Mucosa of rectum (tissue), 2 donors: ENCODE results near the gene EEF1AKMT1.
"Not testable (repeated sequence)": the region's sequence is repeated elsewhere in the genome, so short reads cannot be mapped to it uniquely, and the experiment has no call there.

Experiments
- H3K27ac ChIP-seq, 2 donors: one replicate each; pipeline ENCODE4 v1.7.0; 2013; ENCODE audit warnings: inconsistent platforms in 2 of 2, low read depth in 2 of 2, low read length in 2 of 2
- H3K27me3 ChIP-seq, 2 donors: one replicate each; pipeline ENCODE4 v1.7.0; 2013; ENCODE audit warnings: low read length in 2 of 2; ENCODE audit not compliant: control insufficient read depth in 2 of 2, insufficient read depth in 2 of 2
- H3K36me3 ChIP-seq, 2 donors: one replicate each; pipeline ENCODE4 v1.7.0; 2013; ENCODE audit warnings: low read length in 2 of 2; ENCODE audit not compliant: control insufficient read depth in 2 of 2, insufficient read depth in 2 of 2
- H3K4me1 ChIP-seq, 2 donors: one replicate each; pipeline ENCODE4 v1.7.0; 2013; ENCODE audit warnings: low read length in 2 of 2, mild to moderate bottlenecking in 1 of 2; ENCODE audit not compliant: control insufficient read depth in 2 of 2, insufficient read depth in 2 of 2
- H3K4me3 ChIP-seq, 2 donors: one replicate each; pipeline ENCODE4 v1.7.0; 2013; ENCODE audit warnings: low read length in 2 of 2
- H3K9ac ChIP-seq, 2 donors: one replicate each; pipeline ENCODE4 v1.7.0; 2013; ENCODE audit warnings: low read length in 2 of 2, low read depth in 1 of 2, mild to moderate bottlenecking in 1 of 2
- H3K9me3 ChIP-seq, 2 donors: one replicate each; pipeline ENCODE4 v1.7.0; 2013; ENCODE audit warnings: low read length in 2 of 2; ENCODE audit not compliant: control insufficient read depth in 2 of 2
- donor health status: healthy.
- donor health status: Normal muscosa, but diverticular disease.

Gene EEF1AKMT1

DNA sequence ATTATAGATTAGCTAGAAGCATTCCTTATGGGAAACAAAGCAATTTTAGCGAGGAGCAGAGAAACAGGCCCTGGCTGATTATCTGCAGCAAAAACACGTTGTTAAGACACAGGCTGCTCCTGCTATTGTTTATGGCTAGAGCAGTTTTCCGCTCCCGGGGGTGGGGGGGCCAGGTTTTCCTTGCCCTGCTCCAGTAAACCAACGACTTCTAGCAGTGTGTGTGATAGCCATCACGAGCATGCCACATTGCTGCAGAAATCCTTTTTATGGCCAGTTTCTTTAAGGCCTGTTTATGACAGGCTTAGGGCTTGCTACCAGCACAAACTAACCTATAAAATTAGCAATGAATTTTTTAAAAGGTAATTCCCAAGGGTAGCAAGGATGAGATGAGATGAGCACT is 88.7 kb downstream of the EEF1AKMT1 start:
- H3K27ac ChIP-seq: no peak overlapping the region

DNA sequence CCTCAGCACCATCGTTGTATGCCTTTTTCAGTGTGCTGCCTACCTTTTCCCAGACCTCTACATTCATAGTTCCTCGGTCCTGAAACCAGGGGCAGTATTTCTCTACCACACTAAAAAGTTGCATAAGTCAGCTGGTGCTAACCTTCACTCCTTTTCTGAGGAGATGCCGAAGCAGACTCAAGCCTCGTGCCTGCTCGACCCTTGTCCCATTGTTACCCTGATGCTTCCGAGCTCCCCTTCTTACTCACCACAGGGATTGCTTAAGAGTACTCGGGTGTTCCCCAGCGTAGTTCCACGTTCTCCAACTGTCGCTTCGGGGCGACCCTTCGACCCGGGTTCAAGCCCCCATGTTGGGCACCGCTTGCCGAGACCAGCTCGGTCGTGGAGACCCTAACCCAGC is 89.2 kb downstream of the EEF1AKMT1 start:
- no peaks in the 10 kb centered on the region for H3K36me3 ChIP-seq
- no peaks in the 10 kb centered on the region for H3K27me3 ChIP-seq
- H3K9me3 ChIP-seq: no peaks in the 10 kb centered on the region
- no peak overlapping the region for H3K4me3 ChIP-seq
- H3K9ac ChIP-seq: no peak overlapping the region
- no peaks in the 10 kb centered on the region for H3K4me1 ChIP-seq
- H3K27ac ChIP-seq: no peak overlapping the region

More for the DNA sequence above, 88.7 kb downstream of the EEF1AKMT1 start:
- Histone ChIP-seq H3K9ac (no peak overlapping the region), H3K4me3 (no peak overlapping the region), H3K36me3 (no peaks in the 10 kb centered on the region), H3K4me1 (no peaks in the 10 kb centered on the region), H3K27me3 (no peaks in the 10 kb centered on the region), H3K9me3 (no peaks in the 10 kb centered on the region)

DNA sequence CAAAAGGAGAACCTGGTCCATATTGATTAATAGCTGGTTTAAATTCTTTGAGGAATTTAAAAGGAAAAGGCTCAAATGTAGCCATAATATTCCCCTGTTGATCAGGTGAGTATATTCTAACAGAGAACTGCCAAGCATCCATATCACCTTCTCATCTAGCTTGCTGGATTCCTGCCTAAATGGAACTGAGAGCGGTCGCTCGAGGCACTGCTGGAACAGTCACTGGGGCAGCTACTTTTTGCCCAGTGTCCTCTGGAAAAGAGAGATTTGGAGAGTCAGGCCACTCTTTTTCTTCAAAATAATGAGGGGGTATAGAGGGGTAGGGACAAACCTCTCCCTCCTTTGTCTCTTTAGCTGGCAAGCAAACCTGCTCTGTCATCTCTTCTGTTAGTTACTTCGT is 89.7 kb downstream of the EEF1AKMT1 start:
- H3K27me3 ChIP-seq: no peaks in the 10 kb centered on the region
- no peak overlapping the region for H3K27ac ChIP-seq
- H3K36me3 ChIP-seq: no peaks in the 10 kb centered on the region
- H3K9ac ChIP-seq: no peak overlapping the region
- no peak overlapping the region for H3K4me3 ChIP-seq
- no peaks in the 10 kb centered on the region for H3K9me3 ChIP-seq
- H3K4me1 ChIP-seq: no peaks in the 10 kb centered on the region

DNA sequence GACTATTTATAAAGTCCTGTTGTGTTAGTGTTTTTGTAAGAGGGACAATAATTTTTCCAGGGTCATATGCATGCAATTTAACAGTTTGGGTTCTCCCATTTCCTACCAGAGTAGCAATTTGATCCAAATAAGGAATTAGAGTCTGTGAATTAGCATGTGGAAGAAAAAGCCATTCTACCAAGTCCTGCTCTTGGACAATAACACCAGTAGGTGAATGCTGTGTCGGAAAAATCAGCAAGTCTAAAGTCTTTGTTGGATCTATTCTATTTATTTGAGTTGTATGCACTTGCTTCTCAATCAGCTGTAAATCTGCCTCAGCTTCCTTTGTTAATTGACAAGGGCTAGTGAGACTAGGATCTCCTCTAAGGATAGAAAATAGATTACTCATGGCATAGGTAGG is 91.7 kb downstream of the EEF1AKMT1 start:
- H3K9me3 ChIP-seq: no peaks in the 10 kb centered on the region
- H3K36me3 ChIP-seq: no peaks in the 10 kb centered on the region
- no peaks in the 10 kb centered on the region for H3K4me1 ChIP-seq
- H3K27me3 ChIP-seq: no peaks in the 10 kb centered on the region
- no peak overlapping the region for H3K4me3 ChIP-seq
- H3K27ac ChIP-seq: no peak overlapping the region
- no peak overlapping the region for H3K9ac ChIP-seq

DNA sequence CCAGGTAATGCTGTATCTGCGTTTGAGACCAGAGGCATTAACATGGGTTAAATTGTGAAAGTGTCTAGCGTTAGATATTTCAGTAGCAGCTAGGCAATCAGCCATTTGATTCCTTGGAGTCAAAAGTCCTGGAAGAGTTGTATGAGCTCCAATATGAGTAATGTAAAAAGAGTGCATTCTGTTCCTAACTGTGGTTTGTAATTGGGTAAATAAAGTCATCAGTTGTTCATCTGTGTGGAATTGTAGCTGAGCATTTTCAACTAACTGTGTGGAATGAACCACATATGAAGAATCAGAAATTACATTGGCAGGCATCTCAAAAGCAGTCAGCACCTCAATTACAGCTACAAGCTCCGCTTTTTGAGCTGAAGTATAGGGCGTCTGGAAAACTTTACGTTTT is 92.3 kb downstream of the EEF1AKMT1 start:
- not testable (repeated sequence) for H3K9me3 ChIP-seq, H3K4me3 ChIP-seq, H3K27me3 ChIP-seq, H3K36me3 ChIP-seq, H3K27ac ChIP-seq, H3K9ac ChIP-seq, H3K4me1 ChIP-seq

DNA sequence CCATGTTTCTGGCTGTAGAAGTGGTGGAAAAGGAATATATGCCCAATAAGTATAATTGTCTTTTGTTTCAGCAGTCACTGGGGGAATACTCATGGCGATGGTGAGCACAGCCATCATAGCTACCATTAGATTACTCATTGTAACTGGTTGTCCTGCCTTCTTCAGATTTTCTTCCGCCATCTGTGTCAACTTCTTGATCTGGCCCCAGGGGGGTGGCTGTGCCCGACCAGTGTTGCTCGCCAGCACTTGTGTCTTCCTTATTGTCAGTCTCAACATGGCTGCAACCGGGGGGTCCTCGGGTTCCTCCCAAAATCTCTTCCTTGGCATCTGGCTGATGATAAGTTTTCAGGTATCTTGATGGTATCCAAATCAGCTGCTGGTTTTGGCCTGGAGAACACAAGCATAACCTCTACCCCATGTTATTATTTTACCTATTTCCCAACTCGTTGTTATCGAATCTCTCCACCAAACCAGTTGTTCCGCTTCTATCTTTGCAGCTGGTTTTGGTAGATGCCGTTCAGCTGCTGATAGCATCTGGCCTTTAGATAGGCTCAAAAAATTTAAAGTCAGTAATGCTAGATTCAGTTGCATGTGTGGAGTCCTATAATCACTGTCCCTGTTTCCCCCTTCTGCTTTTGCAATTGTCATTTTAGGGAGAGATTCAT is 93.2 kb downstream of the EEF1AKMT1 start:
- H3K9me3 ChIP-seq: no peaks in the 10 kb centered on the region
- no peaks in the 10 kb centered on the region for H3K27me3 ChIP-seq
- H3K27ac ChIP-seq: no peak overlapping the region
- no peak overlapping the region for H3K9ac ChIP-seq
- H3K36me3 ChIP-seq: peaks cover 0 to 3% of the 10 kb centered on the region in 2 donors
- no peaks in the 10 kb centered on the region for H3K4me1 ChIP-seq
- no peak overlapping the region for H3K4me3 ChIP-seq

DNA sequence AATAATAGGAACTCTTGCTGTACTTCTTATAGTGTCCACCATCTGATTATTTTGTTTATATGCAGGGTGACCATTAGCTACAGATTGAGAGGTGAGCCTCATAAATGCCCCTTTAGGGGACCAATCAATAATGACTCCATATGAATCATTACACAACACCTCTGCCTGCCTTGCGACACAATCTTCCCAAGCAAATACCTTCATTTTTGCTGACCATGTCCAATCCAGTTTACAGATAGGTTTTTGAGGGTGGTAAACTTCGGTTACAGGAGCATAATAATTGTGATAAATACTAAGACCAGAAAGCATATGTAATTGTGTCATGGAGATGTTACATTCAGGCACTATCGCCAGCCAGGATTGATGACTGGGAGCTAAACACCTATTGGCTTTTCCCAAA is 93.9 kb downstream of the EEF1AKMT1 start:
- peaks cover 0 to 3% of the 10 kb centered on the region in 2 donors for H3K36me3 ChIP-seq
- H3K27me3 ChIP-seq: no peaks in the 10 kb centered on the region
- no peak overlapping the region for H3K4me3 ChIP-seq
- H3K27ac ChIP-seq: no peak overlapping the region
- H3K9ac ChIP-seq: no peak overlapping the region
- no peaks in the 10 kb centered on the region for H3K9me3 ChIP-seq
- no peaks in the 10 kb centered on the region for H3K4me1 ChIP-seq
